Loucy (cell line): ENCODE results near the gene RAI1.
A peak's percentile ranks its signal among the peaks of the same experiment; 100 is the strongest.

Experiments
- H2AFZ ChIP-seq: fragments of 200-600 bp; sonication (generic); 2 replicates; pipeline ENCODE4 v1.6.0; 2016; ENCODE audit warnings: antibody characterized with exemption, mild to moderate bottlenecking, low read length, moderate library complexity
- H3F3A ChIP-seq: fragments of 200-600 bp; 2 replicates; pipeline ENCODE4 v1.6.0; 2016; ENCODE audit warnings: antibody characterized with exemption, low read depth, mild to moderate bottlenecking
- H3K27me3 ChIP-seq: fragments of 200-600 bp; sonication (generic); 2 replicates; pipeline ENCODE4 v1.6.1; 2014; ENCODE audit warnings: low read length, mild to moderate bottlenecking; ENCODE audit not compliant: insufficient read depth, poor library complexity, severe bottlenecking
- H3K36me3 ChIP-seq: fragments of 200-600 bp; sonication (generic); 2 replicates; pipeline ENCODE4 v1.6.1; 2016; ENCODE audit warnings: low read length; ENCODE audit not compliant: insufficient read depth
- H3K4me1 ChIP-seq: fragments of 200-600 bp; sonication (generic); 2 replicates; pipeline ENCODE4 v1.5.1; 2014; ENCODE audit warnings: low read length, mild to moderate bottlenecking; ENCODE audit not compliant: insufficient read depth, poor library complexity, severe bottlenecking
- H3K4me2 ChIP-seq: fragments of 200-600 bp; sonication (generic); 2 replicates; pipeline ENCODE4 v1.6.0; 2014; ENCODE audit warnings: antibody characterized with exemption, low read length, low read depth, mild to moderate bottlenecking; ENCODE audit not compliant: poor library complexity, severe bottlenecking
- H3K4me3 ChIP-seq: fragments of 200-600 bp; sonication (generic); 2 replicates; pipeline ENCODE4 v1.5.1; 2014; ENCODE audit warnings: low read length, mild to moderate bottlenecking, mixed read lengths; ENCODE audit not compliant: poor library complexity, severe bottlenecking
- H3K79me2 ChIP-seq: fragments of 200-600 bp; sonication (generic); 2 replicates; pipeline ENCODE4 v1.6.1; 2014; ENCODE audit warnings: low read length; ENCODE audit not compliant: insufficient read depth
- H3K9ac ChIP-seq: fragments of 200-600 bp; sonication (generic); 2 replicates; pipeline ENCODE4 v1.6.0; 2014; ENCODE audit warnings: mild to moderate bottlenecking, low read depth, low read length, moderate library complexity; ENCODE audit not compliant: poor library complexity, severe bottlenecking
- H3K9me2 ChIP-seq: fragments of 200-600 bp; sonication (generic); replicated peaks from 2 replicates; pipeline ENCODE4 v1.6.1; 2016; ENCODE audit warnings: low read depth, low read length, mixed read lengths
- H3K9me3 ChIP-seq: fragments of 200-600 bp; sonication (generic); 2 replicates; pipeline ENCODE4 v1.6.1; 2014; ENCODE audit warnings: mild to moderate bottlenecking, antibody characterized with exemption, low read length, low read depth; ENCODE audit not compliant: insufficient read depth
- H4K20me1 ChIP-seq: fragments of 200-600 bp; sonication (generic); 2 replicates; pipeline ENCODE4 v1.6.0; 2014; ENCODE audit warnings: antibody characterized with exemption, low read length, mild to moderate bottlenecking; ENCODE audit not compliant: insufficient read depth, poor library complexity, severe bottlenecking
- CTCF ChIP-seq: fragments of 200-600 bp; sonication (generic); conservative IDR thresholded peaks from 2 replicates; pipeline ENCODE4 v1.5.1; 2014; ENCODE audit warnings: mild to moderate bottlenecking, antibody characterized with exemption, low read length
- EZH2phosphoT487 ChIP-seq: fragments of 200-600 bp; IDR thresholded peaks from 2 replicates; pipeline ENCODE4 v1.6.1; 2018; ENCODE audit warnings: antibody characterized with exemption, mild to moderate bottlenecking, moderate library complexity, borderline replicate concordance

Gene RAI1

GRCh38 chr17:17675416-17675815 is 5.8 kb upstream of the RAI1 start:
- Histone ChIP-seq H4K20me1 (no peaks in the 10 kb centered on the region), H3F3A (peaks cover 10% of the 10 kb centered on the region; the same call in 1 of the 2 replicates), H3K27me3 (no peaks in the 10 kb centered on the region), H3K36me3 (no peaks in the 10 kb centered on the region), H3K9me2 (no peaks in the 10 kb centered on the region), H3K79me2 (no peaks in the 10 kb centered on the region), H3K4me2 (peak overlapping the region; percentile 59), H3K9ac (peak overlapping the region; percentile 43), H2AFZ (no peak overlapping the region), H3K4me3 (no peak overlapping the region), H3K9me3 (no peaks in the 10 kb centered on the region), H3K4me1 (peaks cover 59% of the 10 kb centered on the region)
- TF ChIP-seq CTCF (no peak), EZH2phosphoT487 (no peak)

GRCh38 chr17:17675925-17676534 is 5.2 kb upstream of the RAI1 start:
- H3K9me3 ChIP-seq: no peaks in the 10 kb centered on the region
- H3K4me1 ChIP-seq: peaks cover 58% of the 10 kb centered on the region
- H3K36me3 ChIP-seq: no peaks in the 10 kb centered on the region
- TF ChIP-seq EZH2phosphoT487: no peak
- TF ChIP-seq CTCF: no peak
- H3K27me3 ChIP-seq: no peaks in the 10 kb centered on the region
- no peaks in the 10 kb centered on the region for H4K20me1 ChIP-seq
- H2AFZ ChIP-seq: no peak overlapping the region
- peak overlapping the region; percentile 43 for H3K9ac ChIP-seq
- H3F3A ChIP-seq: peaks cover 10% of the 10 kb centered on the region; the same call in 1 of the 2 replicates
- no peaks in the 10 kb centered on the region for H3K79me2 ChIP-seq
- H3K4me3 ChIP-seq: peak overlapping the region; percentile 55
- peak overlapping the region; percentile 59 for H3K4me2 ChIP-seq
- no peaks in the 10 kb centered on the region for H3K9me2 ChIP-seq

- TF ChIP-seq EZH2phosphoT487: no peak
- no peak for TF ChIP-seq CTCF
- Histone ChIP-seq H3K9me2 (no peaks in the 10 kb centered on the region), H3K4me2 (peak overlapping the region; percentile 59), H3F3A (peaks cover 10% of the 10 kb centered on the region; the same call in 1 of the 2 replicates), H3K4me3 (peak overlapping the region; percentile 55), H3K9me3 (no peaks in the 10 kb centered on the region), H3K27me3 (peaks cover 1% of the 10 kb centered on the region), H2AFZ (no peak overlapping the region), H3K79me2 (peaks cover 2% of the 10 kb centered on the region), H4K20me1 (no peaks in the 10 kb centered on the region), H3K36me3 (no peaks in the 10 kb centered on the region), H3K9ac (peak overlapping the region; percentile 43), H3K4me1 (peaks cover 51% of the 10 kb centered on the region)
Measured at GRCh38 chr17:17676752-17677151, 4.5 kb upstream of the RAI1 start.
